ENCODE results near the gene GLIPR1L1.

DNA sequence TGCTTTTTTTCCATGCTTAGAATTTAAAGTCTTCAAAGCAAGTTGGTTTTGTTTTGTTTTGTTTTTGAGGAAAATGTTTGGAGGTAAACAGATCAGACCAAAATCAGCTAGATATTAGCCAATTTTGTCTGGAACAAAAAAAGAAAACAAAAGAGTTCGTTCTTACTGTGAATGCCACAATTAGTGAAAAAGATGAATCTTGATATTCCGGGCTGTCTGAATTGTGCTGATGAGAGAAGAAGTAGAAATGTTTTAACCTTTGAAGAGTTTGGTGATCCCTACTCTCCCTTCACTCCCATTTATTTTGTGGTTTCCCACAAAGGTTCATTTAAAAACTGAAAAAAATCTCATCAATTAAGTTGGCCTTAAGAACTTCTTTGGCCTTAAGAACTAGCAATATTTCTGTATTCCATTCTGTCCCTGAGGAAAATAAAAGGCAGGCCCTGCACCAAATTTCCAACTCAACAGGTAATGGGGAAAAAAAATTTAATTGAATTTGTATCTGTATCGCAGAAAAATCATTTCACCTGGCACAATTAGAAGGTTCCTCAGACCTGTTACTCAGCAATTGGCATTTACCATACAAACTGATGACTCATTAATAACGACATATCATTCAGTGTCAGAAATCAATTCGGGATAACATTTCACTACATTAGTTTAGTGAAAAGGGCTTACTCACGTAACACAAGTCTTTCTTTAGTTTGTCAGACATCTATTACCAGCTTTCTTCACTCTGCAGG is 55.9 kb downstream of the GLIPR1L1 start:
- no peak for TF ChIP-seq POLR2A (IDR thresholded peaks at IDR 0.05)
- TF ChIP-seq, protein P1, sequence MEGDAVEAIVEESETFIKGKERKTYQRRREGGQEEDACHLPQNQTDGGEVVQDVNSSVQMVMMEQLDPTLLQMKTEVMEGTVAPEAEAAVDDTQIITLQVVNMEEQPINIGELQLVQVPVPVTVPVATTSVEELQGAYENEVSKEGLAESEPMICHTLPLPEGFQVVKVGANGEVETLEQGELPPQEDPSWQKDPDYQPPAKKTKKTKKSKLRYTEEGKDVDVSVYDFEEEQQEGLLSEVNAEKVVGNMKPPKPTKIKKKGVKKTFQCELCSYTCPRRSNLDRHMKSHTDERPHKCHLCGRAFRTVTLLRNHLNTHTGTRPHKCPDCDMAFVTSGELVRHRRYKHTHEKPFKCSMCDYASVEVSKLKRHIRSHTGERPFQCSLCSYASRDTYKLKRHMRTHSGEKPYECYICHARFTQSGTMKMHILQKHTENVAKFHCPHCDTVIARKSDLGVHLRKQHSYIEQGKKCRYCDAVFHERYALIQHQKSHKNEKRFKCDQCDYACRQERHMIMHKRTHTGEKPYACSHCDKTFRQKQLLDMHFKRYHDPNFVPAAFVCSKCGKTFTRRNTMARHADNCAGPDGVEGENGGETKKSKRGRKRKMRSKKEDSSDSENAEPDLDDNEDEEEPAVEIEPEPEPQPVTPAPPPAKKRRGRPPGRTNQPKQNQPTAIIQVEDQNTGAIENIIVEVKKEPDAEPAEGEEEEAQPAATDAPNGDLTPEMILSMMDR (IDR thresholded peaks at IDR 0.05): no peak
